Subcutaneous abdominal adipose tissue (tissue), 5 donors: ENCODE data around the gene ABHD8.

ENCODE experiments used
- H3K27ac ChIP-seq: one replicate; pipeline ENCODE4 v1.7.0; 2013; ENCODE audit warnings: low read depth, mild to moderate bottlenecking, inconsistent platforms, low read length, moderate library complexity
- H3K27me3 ChIP-seq, 5 donors: one replicate each; pipeline ENCODE4 v1.7.0; 2013; ENCODE audit warnings: low read length in 5 of 5, inconsistent platforms in 1 of 5; ENCODE audit not compliant: control insufficient read depth in 5 of 5, insufficient read depth in 4 of 5
- H3K36me3 ChIP-seq, 5 donors: one replicate each; pipeline ENCODE4 v1.7.0; 2013; ENCODE audit warnings: low read length in 5 of 5; ENCODE audit not compliant: control insufficient read depth in 5 of 5, insufficient read depth in 5 of 5
- H3K4me1 ChIP-seq, 5 donors: one replicate each; pipeline ENCODE4 v1.7.0; 2013; ENCODE audit warnings: low read length in 5 of 5, mild to moderate bottlenecking in 3 of 5, moderate library complexity in 1 of 5; ENCODE audit not compliant: control insufficient read depth in 5 of 5, insufficient read depth in 5 of 5
- H3K4me3 ChIP-seq, 5 donors: one replicate each; pipeline ENCODE4 v1.7.0; 2013; ENCODE audit warnings: low read length in 5 of 5, low read depth in 1 of 5
- H3K9ac ChIP-seq, 5 donors: one replicate each; pipeline ENCODE4 v1.7.0; 2013; ENCODE audit warnings: low read length in 5 of 5, mild to moderate bottlenecking in 4 of 5, moderate library complexity in 3 of 5
- H3K9me3 ChIP-seq, 5 donors: one replicate each; pipeline ENCODE4 v1.7.0; 2013; ENCODE audit warnings: low read length in 5 of 5; ENCODE audit not compliant: control insufficient read depth in 5 of 5
- donor health status: healthy.
- donor health status: healthy.
- donor health status: healthy.
- donor health status: healthy.
- donor health status: healthy.

Gene ABHD8

GRCh38 chr19:17266026-17266425 is 37.2 kb downstream of the ABHD8 start:
- H3K27me3 ChIP-seq = no peaks in the 10 kb centered on the region
- H3K9me3 ChIP-seq = no peaks in the 10 kb centered on the region
- H3K9ac ChIP-seq = no peak overlapping the region
- peaks cover 0 to 17% (median 4%) of the 10 kb centered on the region in 5 donors for H3K36me3 ChIP-seq
- H3K4me3 ChIP-seq = no peak overlapping the region
- peaks cover 5 to 36% (median 14%) of the 10 kb centered on the region in 5 donors for H3K4me1 ChIP-seq
- H3K27ac ChIP-seq = no peak overlapping the region

- Histone ChIP-seq H3K27me3 (no peaks in the 10 kb centered on the region), H3K9me3 (peaks cover 0 to 4% (median 2%) of the 10 kb centered on the region in 5 donors), H3K9ac (peak within 1 kb of the TSS; percentile 3 to 89 (median 58)), H3K4me1 (peaks cover 5 to 40% (median 14%) of the 10 kb centered on the region in 5 donors), H3K27ac (peak within 1 kb of the TSS; percentile 81), H3K36me3 (peaks cover 0 to 11% (median 3%) of the 10 kb centered on the region in 5 donors), H3K4me3 (peak within 1 kb of the TSS in 4 of 5 donors; percentile 51 to 81 (median 66))
Observed at GRCh38 chr19:17264641-17264979, 38.6 kb downstream of the ABHD8 start, which contains the start of gene USHBP1. Gene USHBP1 (minus strand): TSS chr19:17264745. CDS start chr19:17264299, 446 bp downstream.

- Histone ChIP-seq H3K9me3 (peaks cover 0 to 10% (median 7%) of the 10 kb centered on the region in 5 donors), H3K27me3 (no peaks in the 10 kb centered on the region), H3K9ac (peak overlapping the region; percentile 3 to 89 (median 58)), H3K27ac (peak overlapping the region; percentile 81), H3K36me3 (peaks cover 0 to 12% (median 8%) of the 10 kb centered on the region in 5 donors), H3K4me3 (peak overlapping the region in 4 of 5 donors; percentile 51 to 81 (median 66)), H3K4me1 (peaks cover 5 to 40% (median 14%) of the 10 kb centered on the region in 5 donors)
Observed at GRCh38 chr19:17263712-17264640, 39.2 kb downstream of the ABHD8 start.

GRCh38 chr19:17262557-17262956 is 40.7 kb downstream of the ABHD8 start:
- H3K4me3 ChIP-seq = peak overlapping the region in 2 of 5 donors; percentile 27 to 52
- H3K27ac ChIP-seq = no peak overlapping the region
- peaks cover 0 to 11% (median 7%) of the 10 kb centered on the region in 5 donors for H3K9me3 ChIP-seq
- no peaks in the 10 kb centered on the region for H3K27me3 ChIP-seq
- peaks cover 0 to 21% (median 13%) of the 10 kb centered on the region in 5 donors for H3K36me3 ChIP-seq
- peaks cover 0 to 33% (median 6%) of the 10 kb centered on the region in 5 donors for H3K4me1 ChIP-seq
- peak overlapping the region in 2 of 5 donors; percentile 26 to 56 for H3K9ac ChIP-seq

- Histone ChIP-seq H3K9me3 (peaks cover 0 to 11% (median 7%) of the 10 kb centered on the region in 5 donors), H3K27me3 (no peaks in the 10 kb centered on the region), H3K27ac (no peak overlapping the region), H3K9ac (no peak overlapping the region), H3K4me3 (no peak overlapping the region), H3K36me3 (peaks cover 0 to 31% (median 13%) of the 10 kb centered on the region in 5 donors), H3K4me1 (peaks cover 0 to 28% (median 0%) of the 10 kb centered on the region in 5 donors)
Observed at GRCh38 chr19:17260842-17261325, 42.3 kb downstream of the ABHD8 start.

GRCh38 chr19:17259934-17260333 is 43.3 kb downstream of the ABHD8 start:
- H3K27ac ChIP-seq = no peak overlapping the region
- peaks cover 0 to 25% (median 4%) of the 10 kb centered on the region in 5 donors for H3K4me1 ChIP-seq
- H3K36me3 ChIP-seq = peaks cover 0 to 38% (median 17%) of the 10 kb centered on the region in 5 donors
- H3K9ac ChIP-seq = no peak overlapping the region
- no peaks in the 10 kb centered on the region for H3K27me3 ChIP-seq
- peaks cover 0 to 11% (median 7%) of the 10 kb centered on the region in 5 donors for H3K9me3 ChIP-seq
- H3K4me3 ChIP-seq = peak overlapping the region in 1 of 5 donors; percentile 16

GRCh38 chr19:17259118-17259780 is 44.0 kb downstream of the ABHD8 start:
- peaks cover 0 to 18% (median 4%) of the 10 kb centered on the region in 5 donors for H3K4me1 ChIP-seq
- H3K4me3 ChIP-seq = peak overlapping the region in 1 of 5 donors; percentile 16
- H3K27me3 ChIP-seq = no peaks in the 10 kb centered on the region
- no peak overlapping the region for H3K27ac ChIP-seq
- peaks cover 0 to 42% (median 21%) of the 10 kb centered on the region in 5 donors for H3K36me3 ChIP-seq
- peaks cover 0 to 11% (median 7%) of the 10 kb centered on the region in 5 donors for H3K9me3 ChIP-seq
- H3K9ac ChIP-seq = no peak overlapping the region

DNA sequence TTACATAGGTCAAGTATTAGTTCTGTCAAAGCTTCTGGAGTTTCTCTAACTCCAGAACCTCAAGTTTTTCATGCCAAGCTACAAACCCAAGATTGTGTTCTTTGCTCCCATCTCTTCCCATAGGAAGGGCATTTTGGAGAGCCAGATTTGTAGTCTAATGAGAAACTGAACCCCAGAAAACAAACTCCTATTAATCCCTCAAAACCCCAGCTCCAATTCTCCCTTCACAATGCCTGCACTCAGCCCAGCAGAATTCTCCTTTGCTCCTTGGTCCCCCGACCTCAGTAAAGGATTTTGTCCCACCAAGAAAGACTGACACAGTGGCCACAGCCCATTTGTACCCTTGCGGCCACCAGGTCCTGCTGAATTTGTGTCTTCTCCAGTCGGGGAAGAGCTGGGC is 47.1 kb downstream of the ABHD8 start:
- Histone ChIP-seq H3K9me3 (peaks cover 0 to 11% (median 7%) of the 10 kb centered on the region in 5 donors), H3K27me3 (no peaks in the 10 kb centered on the region), H3K4me3 (no peak overlapping the region), H3K27ac (no peak overlapping the region), H3K4me1 (peaks cover 0 to 7% (median 4%) of the 10 kb centered on the region in 5 donors), H3K9ac (no peak overlapping the region), H3K36me3 (peaks cover 0 to 47% (median 28%) of the 10 kb centered on the region in 5 donors)

GRCh38 chr19:17255150-17255621 is 48.0 kb downstream of the ABHD8 start:
- no peak overlapping the region for H3K9ac ChIP-seq
- H3K9me3 ChIP-seq = peaks cover 0 to 11% (median 7%) of the 10 kb centered on the region in 5 donors
- H3K36me3 ChIP-seq = peaks cover 0 to 47% (median 28%) of the 10 kb centered on the region in 5 donors
- H3K27ac ChIP-seq = no peak overlapping the region
- no peak overlapping the region for H3K4me3 ChIP-seq
- peaks cover 0 to 4% (median 0%) of the 10 kb centered on the region in 5 donors for H3K4me1 ChIP-seq
- H3K27me3 ChIP-seq = no peaks in the 10 kb centered on the region
